GM12878 (cell line): ENCODE data around the gene MAP3K1. TPM values are rescaled to one million over a fixed set of nuclear protein-coding genes. Genes with fewer than 3 reads are reported as not detected.

Experiments used
- CTCF ChIP-seq, 3 experiments: IDR thresholded peaks in 2 of 3; conservative IDR thresholded peaks in 1 of 3; 2 replicates each; pipeline ENCODE4 v1.5.1; 2011; ENCODE audit warnings: low read depth in 3 of 3, low read length in 3 of 3, mild to moderate bottlenecking in 3 of 3, control low read depth in 2 of 3, moderate library complexity in 2 of 3, inconsistent platforms in 1 of 3, mixed read lengths in 1 of 3; ENCODE audit not compliant: control insufficient read depth in 2 of 3, insufficient read depth in 1 of 3; ENCODE audit errors: extremely low read depth in 1 of 3
- CUX1 ChIP-seq: IDR thresholded peaks from 2 replicates; pipeline ENCODE4 v1.6.1; 2012; ENCODE audit warnings: improper control_type of control experiment, low read depth, low read length; ENCODE audit not compliant: insufficient replicate concordance
- EGR1 ChIP-seq, 2 experiments: IDR thresholded peaks; 1 replicate in 1 of 2; 2 replicates in 1 of 2; pipeline ENCODE4 v1.6.1; 2011 to 2012; ENCODE audit warnings: low read depth in 2 of 2, low read length in 2 of 2, borderline replicate concordance in 1 of 2, mild to moderate bottlenecking in 1 of 2, moderate library complexity in 1 of 2
- FOS ChIP-seq: IDR thresholded peaks from 3 replicates; pipeline ENCODE4 v1.6.1; 2011; ENCODE audit warnings: borderline replicate concordance; ENCODE audit not compliant: insufficient read length; ENCODE audit errors: extremely low read depth
- FOXM1 ChIP-seq: IDR thresholded peaks from 2 replicates; pipeline ENCODE4 v1.6.1; 2012; ENCODE audit warnings: low read depth, mild to moderate bottlenecking, inconsistent platforms, low read length, moderate library complexity
- IKZF1 ChIP-seq: fragments of 450-650 bp; conservative IDR thresholded peaks from 2 replicates; pipeline ENCODE4 v1.6.1; 2017; ENCODE audit warnings: antibody characterized with exemption, mild to moderate bottlenecking
- MAX ChIP-seq: IDR thresholded peaks from 2 replicates; pipeline ENCODE4 v1.6.1; 2012; ENCODE audit warnings: low read depth, low read length, improper control_type of control experiment
- PKNOX1 ChIP-seq: fragments of 450-650 bp; IDR thresholded peaks from 2 replicates; pipeline ENCODE4 v1.6.1; 2016; ENCODE audit warnings: mild to moderate bottlenecking
- TCF12 ChIP-seq: IDR thresholded peaks from 2 replicates; pipeline ENCODE4 v1.6.1; 2011; ENCODE audit warnings: low read depth, mild to moderate bottlenecking, low read length
- YY1 ChIP-seq: IDR thresholded peaks from 2 replicates; pipeline ENCODE4 v1.6.1; 2011; ENCODE audit warnings: low read depth, mild to moderate bottlenecking, low read length
- ZNF687 ChIP-seq: fragments of 450-650 bp; IDR thresholded peaks from 2 replicates; pipeline ENCODE4 v1.6.1; 2017; ENCODE audit warnings: mild to moderate bottlenecking, moderate library complexity
- polyA plus RNA-seq, 11 experiments: library from polyadenylated mRNA; depleted of rRNA in 4 of 11; unstranded in 6 of 11; stranded (reverse) in 5 of 11; fragments of >200 nt; fragmentation: Nextera tagmentation in 4 of 11; fragmentation: Illumina TruSeq in 1 of 11; extraction: Ambion mirVana in 4 of 11; extraction: Trizol in 1 of 11; gene quantifications; 1 replicate in 1 of 11; 2 replicates in 10 of 11; pipeline versions ENCODE4 v1.2.1 to v1.2.3, GENCODE V29; 2011 to 2016; ENCODE audit warnings: inconsistent platforms in 2 of 11, missing spikeins in 2 of 11, low read depth in 1 of 11
- total RNA-seq, 4 experiments: library from RNA; depleted of rRNA in 3 of 4; stranded (reverse); fragments of >200 nt in 3 of 4; fragmentation: Illumina TruSeq in 1 of 4; extraction: Trizol in 1 of 4; gene quantifications; 2 replicates each; pipeline versions ENCODE4 v1.2.1 to v1.2.3, GENCODE V29; 2013 to 2021

The MAP3K1 gene
- total and polyA plus RNA-seq, 10 of the 15 experiments (the other 5 are each of a cell fraction or from before 2014, with no cell fraction given): 7.5 to 24.6 (median 12.6) TPM

GRCh38 chr5:56814963-56815657 lies at the start of gene MAP3K1 (continued):
- TF ChIP-seq CTCF (IDR thresholded peaks at IDR 0.05 in 2 of 3, conservative IDR thresholded peaks at IDR 0.05 in 1 of 3; ENCODE audit: control insufficient read depth in 2 of 3, extremely low read depth in 1 of 3, insufficient read depth in 1 of 3, low read depth in 3 of 3, low read length in 3 of 3) (peak in 1 of 3 experiments; percentile 22; a peak in 2 of 6 replicates), IKZF1 (peak; percentile 50), FOXM1 (no peak), PKNOX1 (0 out of 2 replicates have a peak, but pooled peaks have one; percentile 19), YY1 (peak; percentile 93), EGR1 (IDR thresholded peaks at IDR 0.05; ENCODE audit: borderline replicate concordance in 1 of 2, low read depth in 2 of 2, low read length in 2 of 2) (peak; percentile 77 to 91), MAX (0 out of 2 replicates have a peak, but pooled peaks have one; percentile 7), FOS (no peak), TCF12 (peak; percentile 36; the same call in 1 of the 2 replicates), ZNF687 (no peak), CUX1 (no peak)
